HG03460 (cell line): ENCODE data around the gene RIPOR1.
"Not testable (repeated sequence)": the region's sequence is repeated elsewhere in the genome, so short reads cannot be mapped to it uniquely, and the experiment has no call there.

Source experiments
- ATAC-seq: cut with Tn5 transposase; IDR thresholded peaks from one replicate; pipeline ENCODE4 v1.9.1; 2021; ENCODE audit not compliant: unreplicated experiment

The RIPOR1 gene

GRCh38 chr16:67528222-67528869 is at the start of gene RIPOR1:
Gene RIPOR1, plus strand, starts transcription at chr16:67528829. Its CDS starts 9,618 bp downstream, at chr16:67538447.
- no peak for ATAC-seq

DNA sequence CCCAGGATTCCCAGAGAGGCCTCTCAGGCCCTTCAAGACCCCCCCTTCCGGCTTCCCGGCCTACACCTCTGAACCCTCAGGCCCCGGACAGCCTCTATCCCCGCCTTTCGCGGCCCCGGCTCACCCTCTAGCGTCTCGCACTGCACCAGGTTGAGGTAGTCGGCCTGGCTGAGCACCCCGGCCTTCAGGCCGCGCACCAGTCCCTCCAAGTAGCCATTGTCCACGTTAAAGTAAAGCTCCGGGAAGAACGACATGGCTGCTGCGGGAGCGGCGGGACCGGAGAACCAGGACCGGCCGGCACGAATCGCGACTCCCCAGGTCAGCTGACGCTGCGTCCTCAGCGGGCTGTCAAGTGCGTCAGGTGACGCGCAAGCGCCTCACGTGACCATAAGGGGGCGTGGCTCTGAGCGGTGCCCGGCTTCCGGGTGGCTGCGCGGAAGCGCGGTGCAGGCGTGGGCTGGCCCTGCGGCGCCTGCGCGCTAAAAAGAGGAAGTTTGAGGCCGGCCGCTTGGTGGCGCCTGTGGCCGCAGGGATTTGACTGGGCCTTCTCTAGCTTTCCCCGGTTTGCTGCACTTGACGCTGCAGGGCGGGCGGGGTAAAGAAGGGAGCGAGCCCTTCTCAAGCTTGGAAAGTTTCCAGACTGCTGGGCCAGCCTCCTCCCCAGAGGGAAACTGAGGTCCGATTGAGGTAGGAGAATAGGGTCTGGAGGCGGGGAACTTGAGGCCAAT is 47.6 kb upstream of the RIPOR1 start, which contains the start of gene ATP6V0D1:
TSS of gene ATP6V0D1 (minus strand) at position 325 of the 728 bp plus-strand sequence. CDS start at position 254, 71 bp downstream.
- peak; percentile 91 for ATAC-seq

DNA sequence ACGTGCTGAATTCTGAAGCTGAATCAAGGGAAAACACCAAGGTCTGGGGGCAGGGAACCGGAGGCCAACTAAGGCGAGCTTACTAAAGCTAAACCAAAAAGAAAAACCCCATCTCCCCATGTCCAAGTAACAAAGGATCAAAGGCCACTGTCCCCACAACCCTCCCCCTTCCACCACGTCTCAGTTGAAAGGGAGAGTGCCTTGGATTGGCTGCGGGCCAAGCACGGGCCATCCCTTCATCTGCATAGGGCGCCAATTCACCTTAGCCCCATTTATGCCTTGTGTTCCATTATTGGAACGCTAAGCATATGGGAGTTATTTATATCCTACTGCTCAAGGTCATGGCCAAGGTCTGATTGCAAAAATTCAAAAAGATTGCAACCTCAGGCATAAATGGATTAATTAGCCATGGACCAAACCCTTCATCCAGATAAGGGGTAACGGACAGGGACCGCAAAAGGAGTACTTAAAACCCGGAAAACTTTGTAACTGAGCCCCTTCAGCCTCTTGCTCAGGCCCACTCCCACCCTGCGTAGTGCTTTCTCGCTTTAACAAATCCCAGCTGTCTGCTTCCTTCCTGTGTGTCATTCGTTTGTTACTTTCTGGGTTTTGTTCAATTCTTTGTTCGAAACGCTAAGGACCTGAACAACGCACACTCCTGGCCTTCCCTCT is 46.9 kb upstream of the RIPOR1 start:
- ATAC-seq = no peak

DNA sequence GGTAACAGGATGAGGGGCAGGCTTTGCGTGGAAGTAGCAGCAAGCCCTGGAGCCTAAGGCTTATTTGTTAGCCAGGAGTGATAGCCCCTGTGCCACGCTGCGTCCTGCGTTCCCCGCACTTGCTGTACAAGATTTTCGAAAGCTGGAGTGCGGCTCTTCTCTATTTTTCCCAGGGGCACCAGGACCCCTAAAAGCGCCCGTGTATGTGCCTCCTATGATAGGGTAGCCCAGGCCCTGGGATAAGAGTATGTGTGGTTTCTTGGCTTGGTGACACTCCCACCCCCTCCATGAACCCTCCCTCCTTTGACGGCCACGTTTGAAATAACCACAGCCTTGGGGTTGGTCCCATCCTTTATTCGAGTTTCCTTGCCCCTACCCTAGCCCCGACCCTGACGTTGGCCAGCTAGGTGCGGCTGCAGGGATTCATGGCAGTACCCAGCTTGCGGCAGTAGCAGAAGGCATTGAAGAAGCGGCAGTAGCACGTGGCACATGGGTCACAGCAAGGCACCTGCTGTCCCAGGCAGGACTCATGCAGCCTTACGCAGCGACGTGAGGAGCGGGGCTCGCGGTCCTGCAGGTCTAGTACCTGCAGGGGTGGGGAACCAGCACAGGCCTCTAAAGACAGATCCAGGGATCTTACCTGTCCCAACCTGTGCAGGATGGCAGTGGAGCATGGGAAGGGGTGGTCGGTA is 46.2 kb upstream of the RIPOR1 start:
- no peak for ATAC-seq

GRCh38 chr16:67483150-67483549 is 45.5 kb upstream of the RIPOR1 start, which contains the start of gene AGRP:
Gene AGRP, minus strand, starts transcription at chr16:67483547. Its CDS starts 149 bp downstream, at chr16:67483398.
- no peak for ATAC-seq

- ATAC-seq = no peak
Measured at GRCh38 chr16:67483731-67484525, 44.7 kb upstream of the RIPOR1 start.

- ATAC-seq = no peak
Measured at GRCh38 chr16:67486805-67487204, 41.8 kb upstream of the RIPOR1 start.

- ATAC-seq = not testable (repeated sequence)
Measured at GRCh38 chr16:67487561-67487960, 41.1 kb upstream of the RIPOR1 start.

GRCh38 chr16:67489401-67490083 is 39.1 kb upstream of the RIPOR1 start:
- no peak for ATAC-seq

GRCh38 chr16:67490335-67491096 is 38.1 kb upstream of the RIPOR1 start:
- no peak for ATAC-seq

DNA sequence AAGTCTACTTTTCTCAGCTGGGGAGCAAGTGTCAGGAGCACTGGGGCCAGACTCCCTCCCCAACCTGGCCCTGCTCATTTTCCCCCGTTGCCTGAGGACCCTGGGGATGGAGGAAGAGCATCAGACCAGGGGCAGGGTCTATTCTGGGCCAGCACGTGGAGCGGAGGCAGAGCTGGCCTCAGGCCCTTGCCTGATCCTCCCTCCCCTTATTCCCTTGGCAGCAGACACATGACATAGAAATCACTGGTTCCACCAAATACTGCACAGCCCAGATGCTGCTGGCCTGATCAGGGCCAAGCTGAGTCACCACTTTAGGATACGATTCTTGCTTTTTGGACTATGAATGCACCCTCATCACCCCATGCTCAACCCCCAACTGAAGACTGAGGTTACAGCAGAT is 29.5 kb upstream of the RIPOR1 start:
- no peak for ATAC-seq

DNA sequence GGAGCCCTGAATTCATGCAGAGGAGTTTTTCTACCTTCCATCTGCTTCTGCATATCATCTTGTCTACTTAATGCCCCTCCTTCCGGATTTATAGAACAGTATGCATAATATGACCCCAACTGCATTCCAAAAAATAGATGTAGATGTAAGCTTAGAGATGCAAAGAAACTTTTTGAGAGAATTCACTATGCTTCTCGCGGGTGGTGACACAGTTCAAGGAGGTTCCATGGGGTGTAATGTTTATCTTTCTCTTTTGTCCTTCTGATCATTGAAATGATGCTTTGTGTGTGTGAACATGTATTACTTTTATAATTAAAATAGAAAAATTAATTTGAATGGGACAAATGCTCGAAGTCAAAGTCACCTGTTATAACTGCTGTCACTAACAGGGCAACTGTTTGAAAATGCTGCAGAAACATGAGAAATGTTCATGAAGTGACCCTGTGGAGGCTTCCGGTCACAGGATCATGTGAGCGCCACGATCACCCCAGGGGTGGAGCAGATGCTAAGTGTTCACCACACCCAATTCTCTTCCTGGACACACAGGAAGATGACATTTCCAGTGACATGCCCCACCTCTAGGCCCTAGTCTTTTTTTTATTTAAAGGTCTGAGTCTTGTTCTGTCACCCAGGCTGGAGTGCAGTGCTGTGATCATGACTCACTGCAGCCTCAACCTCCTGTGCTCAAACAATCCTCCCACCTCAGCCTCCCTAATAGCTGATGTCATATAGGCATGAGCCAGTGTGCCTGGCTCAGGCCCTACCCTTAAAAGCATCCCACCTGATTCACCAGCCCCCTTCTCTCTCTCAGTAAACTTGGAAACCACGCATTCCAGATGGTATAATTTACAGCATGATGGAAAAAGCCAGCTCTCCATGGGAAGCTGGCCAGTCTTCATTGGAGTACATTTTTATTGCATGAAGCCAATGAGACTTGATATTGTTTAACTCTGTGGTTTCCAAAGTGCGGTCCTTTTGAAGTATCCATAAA is 24.3 kb upstream of the RIPOR1 start:
- peak; percentile 50 for ATAC-seq

DNA sequence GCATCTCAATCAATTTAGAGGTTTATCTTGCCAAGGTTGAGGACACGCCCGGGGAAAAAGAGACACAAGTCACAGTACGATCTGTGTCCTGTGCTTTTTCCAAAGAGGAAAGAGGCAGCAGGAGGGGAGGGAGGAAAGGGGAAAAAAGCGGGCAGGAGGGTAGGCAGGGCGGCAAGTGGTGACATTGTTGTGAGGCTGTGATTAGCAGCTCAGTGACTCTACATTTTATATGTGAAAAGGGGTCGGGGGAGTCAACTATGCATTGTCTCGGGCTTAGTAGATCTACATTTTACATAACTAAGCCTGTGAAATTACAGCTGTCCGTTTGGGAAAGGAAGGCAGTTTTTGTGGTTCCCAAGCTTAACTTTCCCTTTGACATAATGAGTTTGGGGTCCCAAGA is 22.2 kb upstream of the RIPOR1 start:
- no peak for ATAC-seq

GRCh38 chr16:67509016-67509415 is 19.6 kb upstream of the RIPOR1 start:
- no peak for ATAC-seq

GRCh38 chr16:67513892-67514291 is 14.7 kb upstream of the RIPOR1 start:
- not testable (repeated sequence) for ATAC-seq

DNA sequence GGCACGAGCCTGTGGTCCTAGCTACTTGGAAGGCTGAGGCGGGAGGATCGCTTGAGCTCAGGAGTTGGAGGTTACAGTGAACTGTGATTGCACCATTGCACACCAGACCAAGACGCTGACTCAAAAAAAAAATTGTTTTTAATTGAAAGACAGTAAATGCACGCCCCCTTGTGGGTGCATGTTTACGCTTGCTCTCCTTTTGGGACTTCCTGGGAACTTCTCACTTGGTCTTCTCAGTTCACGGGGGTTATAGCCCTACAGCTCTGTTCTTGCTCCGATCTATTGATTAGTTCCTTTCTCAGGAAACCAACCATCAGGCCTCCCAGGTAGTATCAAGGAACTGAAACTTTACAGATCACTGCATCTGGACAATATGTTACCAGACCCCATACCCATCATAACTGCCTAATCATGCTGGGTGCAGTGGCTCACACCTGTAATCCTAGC is 14.2 kb upstream of the RIPOR1 start:
- peak; percentile 55 for ATAC-seq

DNA sequence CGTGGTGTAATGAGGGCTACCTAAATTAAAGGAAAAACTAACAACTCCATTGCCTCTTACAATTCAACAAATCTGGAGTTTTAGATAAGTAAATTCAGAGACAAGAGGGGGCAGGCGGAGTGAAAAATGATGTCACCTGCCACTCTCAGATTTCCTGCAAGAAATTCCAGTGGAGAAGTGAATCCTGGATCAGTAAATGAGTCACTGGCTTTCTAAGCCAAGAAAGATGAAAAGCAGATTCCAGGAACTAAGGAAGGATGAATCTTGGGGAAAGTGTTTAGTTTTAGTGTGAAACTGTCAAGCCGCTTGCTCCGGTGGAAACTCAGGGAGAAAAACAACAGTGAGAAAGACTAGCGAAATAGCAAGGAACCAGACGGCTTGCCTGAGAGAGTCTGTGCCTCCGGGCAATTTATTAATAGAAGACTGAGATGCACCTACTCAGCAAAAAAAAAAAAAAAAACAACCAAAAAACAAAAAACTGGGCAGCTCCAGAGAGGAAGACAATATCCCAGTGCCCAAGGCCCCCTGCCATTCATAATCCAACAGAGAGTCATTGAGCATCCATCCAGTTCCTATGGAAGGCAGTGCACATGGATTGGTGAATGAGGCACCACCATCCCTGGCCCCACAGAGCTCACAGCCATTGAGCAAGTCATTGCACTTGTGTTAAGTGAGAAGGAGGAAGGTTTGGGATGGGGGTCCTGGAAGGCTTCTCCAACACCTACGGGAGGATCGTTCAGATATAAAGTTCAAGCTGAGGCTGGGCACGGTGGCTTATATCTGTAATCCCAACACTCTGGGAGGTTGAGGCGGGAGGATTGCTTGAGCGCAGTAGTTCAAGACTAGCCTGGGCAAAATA is 12.1 kb upstream of the RIPOR1 start:
- ATAC-seq = no peak
